GM12878 (cell line): ENCODE results near the gene MARCHF9. TPM values are rescaled to one million over a fixed set of nuclear protein-coding genes. Genes with fewer than 3 reads are reported as not detected.
A peak's percentile ranks its signal among the peaks of the same experiment; 100 is the strongest.

Source experiments
- ATAC-seq: fragments of 200-7000 bp; cut with Tn5 transposase; 3 replicates; pipeline ENCODE4 v1.9.1; 2020; ENCODE audit warnings: mild to moderate bottlenecking, moderate library complexity
- BruUV-seq: library from RNA; stranded (reverse); fragments of 400-500 nt; replicated peaks from 2 replicates; lab custom pipeline; 2021; lab: Mats Ljungman, UMichigan
- CTCF ChIA-PET: fragments of 300-600 bp; sonication (Branson Sonifier 250); formaldehyde crosslinking; extraction: SDS; loops from one replicate; lab custom pipeline; 2021; ENCODE audit warnings: inconsistent platforms; lab: Yijun Ruan, JAX
- POLR2A ChIA-PET: fragments of 350-600 bp; formaldehyde crosslinking; extraction: SDS; loops from one replicate; lab custom pipeline; 2021; ENCODE audit warnings: inconsistent platforms; lab: Charles Lee
- RAD21 ChIA-PET: fragments of 300-600 bp; sonication (Branson Sonifier 250); formaldehyde crosslinking; loops from one replicate; lab custom pipeline; 2023; ENCODE audit warnings: antibody characterized with exemption; ENCODE audit not compliant: unreplicated experiment; lab: Charles Lee
- SMC1A ChIA-PET: fragments of 300-600 bp; sonication (Branson Sonifier 250); formaldehyde crosslinking; loops from one replicate; lab custom pipeline; 2023; ENCODE audit not compliant: unreplicated experiment, uncharacterized antibody; lab: Charles Lee
- DNase-seq: peaks from one replicate; pipeline ENCODE4 v3.0.0-alpha.2; 2011; ENCODE audit warnings: low read depth, low spot score
- FAIRE-seq: peaks from 3 replicates; lab custom pipeline; 2011; peaks lifted over from hg19 to GRCh38; lab: Jason Lieb, UNC
- H2AFZ ChIP-seq: 2 replicates; pipeline ENCODE4 v1.6.0; 2011; ENCODE audit warnings: low read depth, low read length, control low read depth; ENCODE audit not compliant: control insufficient read depth
- H3K27ac ChIP-seq: 2 replicates; pipeline ENCODE4 v1.5.1; 2011; ENCODE audit warnings: control low read depth; ENCODE audit not compliant: control insufficient read depth, insufficient read depth
- H3K27me3 ChIP-seq, 2 experiments: replicated peaks in 1 of 2; 2 replicates each; pipeline versions ENCODE4 v1.6.0 to v1.6.1; 2011; ENCODE audit warnings: low read length in 1 of 2; ENCODE audit not compliant: control insufficient read depth in 2 of 2, insufficient read depth in 2 of 2
- H3K36me3 ChIP-seq, 2 experiments: 2 replicates each; pipeline ENCODE4 v1.5.1; 2011; ENCODE audit warnings: low read length in 1 of 2; ENCODE audit not compliant: control insufficient read depth in 2 of 2, insufficient read depth in 2 of 2
- H3K4me1 ChIP-seq: 2 replicates; pipeline ENCODE4 v1.6.1; 2011; ENCODE audit warnings: mild to moderate bottlenecking, low read length, moderate library complexity, mixed read lengths; ENCODE audit not compliant: control insufficient read depth, insufficient read depth
- H3K4me2 ChIP-seq: 2 replicates; pipeline ENCODE4 v1.6.0; 2011; ENCODE audit warnings: control low read depth; ENCODE audit not compliant: control insufficient read depth, insufficient read depth
- H3K4me3 ChIP-seq: fragments of 200-600 bp; sonication (generic); 2 replicates; pipeline ENCODE4 v1.5.1; 2016
- H3K79me2 ChIP-seq: 2 replicates; pipeline ENCODE4 v1.6.0; 2011; ENCODE audit warnings: low read length; ENCODE audit not compliant: control insufficient read depth, insufficient read depth
- H3K9ac ChIP-seq: 2 replicates; pipeline ENCODE4 v1.8.0; 2011; ENCODE audit warnings: low read length, control low read depth, mixed read lengths; ENCODE audit not compliant: control insufficient read depth, insufficient read depth
- H3K9me3 ChIP-seq: replicated peaks from 3 replicates; pipeline ENCODE4 v1.5.1; 2011; ENCODE audit warnings: mild to moderate bottlenecking, low read length; ENCODE audit not compliant: control insufficient read depth, insufficient read depth
- H4K20me1 ChIP-seq: 2 replicates; pipeline ENCODE4 v1.6.0; 2011; ENCODE audit not compliant: control insufficient read depth, insufficient read depth
- CBX3 ChIP-seq: fragments of 200-600 bp; sonication (generic); IDR thresholded peaks from 2 replicates; pipeline ENCODE4 v1.6.1; 2016; ENCODE audit warnings: low read depth, borderline replicate concordance
- CEBPB ChIP-seq, 2 experiments: fragments of 150-350 bp in 1 of 2; IDR thresholded peaks; 2 replicates each; pipeline ENCODE4 v1.6.1; 2012 to 2014; ENCODE audit warnings: low read depth in 2 of 2, low read length in 2 of 2, borderline replicate concordance in 1 of 2, inconsistent platforms in 1 of 2
- NFYB ChIP-seq: IDR thresholded peaks from 2 replicates; pipeline ENCODE4 v1.6.1; 2011; ENCODE audit warnings: low read depth, mild to moderate bottlenecking, low read length, improper control_type of control experiment, moderate library complexity; ENCODE audit not compliant: insufficient read depth
- SMARCA5 ChIP-seq: fragments of 450-650 bp; IDR thresholded peaks from 2 replicates; pipeline ENCODE4 v1.6.1; 2017; ENCODE audit warnings: mild to moderate bottlenecking
- WGBS: methylation state at CpG from one replicate; pipeline ENCODE4 v1.1.6; 2016; ENCODE audit warnings: low lambda C conversion rate; ENCODE audit not compliant: insufficient replicate concordance, insufficient coverage; ENCODE audit errors: missing lambda C conversion rate; 5-methylcytosine and 5-hydroxymethylcytosine counted together
- in situ Hi-C: fragments of 300-500 bp; cut with MboI; formaldehyde crosslinking; loops from 9 replicates; pipeline ENCODE4 v1.14.3; 2018; ENCODE audit warnings: mixed read lengths
- intact Hi-C: fragments of 100-400 bp; cut with micrococcal nuclease; formaldehyde crosslinking; loops from one replicate; pipeline ENCODE4 v1.14.2; 2022; ENCODE audit not compliant: unreplicated experiment
- polyA plus RNA-seq, 11 experiments: library from polyadenylated mRNA; depleted of rRNA in 4 of 11; unstranded in 6 of 11; stranded (reverse) in 5 of 11; fragments of >200 nt; fragmentation: Nextera tagmentation in 4 of 11; fragmentation: Illumina TruSeq in 1 of 11; extraction: Ambion mirVana in 4 of 11; extraction: Trizol in 1 of 11; gene quantifications; 1 replicate in 1 of 11; 2 replicates in 10 of 11; pipeline versions ENCODE4 v1.2.1 to v1.2.3, GENCODE V29; 2011 to 2016; ENCODE audit warnings: inconsistent platforms in 2 of 11, missing spikeins in 2 of 11, low read depth in 1 of 11
- total RNA-seq, 4 experiments: library from RNA; depleted of rRNA in 3 of 4; stranded (reverse); fragments of >200 nt in 3 of 4; fragmentation: Illumina TruSeq in 1 of 4; extraction: Trizol in 1 of 4; gene quantifications; 2 replicates each; pipeline versions ENCODE4 v1.2.1 to v1.2.3, GENCODE V29; 2013 to 2021
- TF ChIP-seq, protein P1 (sequence below), 3 experiments: IDR thresholded peaks in 2 of 3; conservative IDR thresholded peaks in 1 of 3; 2 replicates each; pipeline ENCODE4 v1.5.1; 2011; ENCODE audit warnings: low read depth in 3 of 3, low read length in 3 of 3, mild to moderate bottlenecking in 3 of 3, control low read depth in 2 of 3, moderate library complexity in 2 of 3, inconsistent platforms in 1 of 3, mixed read lengths in 1 of 3; ENCODE audit not compliant: control insufficient read depth in 2 of 3, insufficient read depth in 1 of 3; ENCODE audit errors: extremely low read depth in 1 of 3
- TF ChIP-seq, protein P2 (sequence below): fragments of 450-650 bp; IDR thresholded peaks from 2 replicates; pipeline ENCODE4 v1.6.1; 2014; ENCODE audit warnings: mild to moderate bottlenecking

The MARCHF9 gene
- total and polyA plus RNA-seq, 10 of the 15 experiments (the other 5 are each of a cell fraction or from before 2014, with no cell fraction given), result 2.4 to 29.3 (median 13.0) TPM

DNA sequence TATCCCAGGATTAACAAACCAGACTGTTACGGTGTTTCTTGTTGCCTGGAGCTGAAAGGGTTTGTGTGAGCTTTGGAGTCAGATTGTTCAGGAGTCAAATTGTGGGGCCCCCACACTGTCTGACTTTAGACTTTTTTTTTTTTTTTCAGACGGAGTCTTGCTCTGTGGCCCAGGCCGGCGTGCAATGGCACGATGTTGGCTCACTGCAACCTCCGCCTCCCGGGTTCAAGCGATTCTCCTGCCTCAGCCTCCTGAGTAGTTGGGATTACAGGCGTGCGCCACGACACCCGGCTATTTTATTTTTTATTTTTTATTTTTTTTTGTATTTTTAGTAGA, 28.5 kb downstream of the MARCHF9 start:
- Histone ChIP-seq H4K20me1 (no peaks in the 10 kb centered on the region), H3K27ac (peak overlapping the region; percentile 61; the same call in 1 of the 2 replicates), H3K9ac (peak overlapping the region; percentile 91), H3K4me3 (peak overlapping the region; percentile 98), H3K9me3 (no peaks in the 10 kb centered on the region), H3K4me1 (peaks cover 8% of the 10 kb centered on the region; the same call in 1 of the 2 replicates), H3K4me2 (peak overlapping the region; percentile 89), H3K79me2 (peaks cover 15% of the 10 kb centered on the region), H3K36me3 (peaks cover 0 to 14% of the 10 kb centered on the region in 2 experiments; a peak in 3 of 4 replicates), H2AFZ (no peak overlapping the region), H3K27me3 (no peaks in the 10 kb centered on the region)
- in situ Hi-C loops (no loop called here), intact Hi-C loops (no loop called here)
- TF ChIP-seq, protein P1, sequence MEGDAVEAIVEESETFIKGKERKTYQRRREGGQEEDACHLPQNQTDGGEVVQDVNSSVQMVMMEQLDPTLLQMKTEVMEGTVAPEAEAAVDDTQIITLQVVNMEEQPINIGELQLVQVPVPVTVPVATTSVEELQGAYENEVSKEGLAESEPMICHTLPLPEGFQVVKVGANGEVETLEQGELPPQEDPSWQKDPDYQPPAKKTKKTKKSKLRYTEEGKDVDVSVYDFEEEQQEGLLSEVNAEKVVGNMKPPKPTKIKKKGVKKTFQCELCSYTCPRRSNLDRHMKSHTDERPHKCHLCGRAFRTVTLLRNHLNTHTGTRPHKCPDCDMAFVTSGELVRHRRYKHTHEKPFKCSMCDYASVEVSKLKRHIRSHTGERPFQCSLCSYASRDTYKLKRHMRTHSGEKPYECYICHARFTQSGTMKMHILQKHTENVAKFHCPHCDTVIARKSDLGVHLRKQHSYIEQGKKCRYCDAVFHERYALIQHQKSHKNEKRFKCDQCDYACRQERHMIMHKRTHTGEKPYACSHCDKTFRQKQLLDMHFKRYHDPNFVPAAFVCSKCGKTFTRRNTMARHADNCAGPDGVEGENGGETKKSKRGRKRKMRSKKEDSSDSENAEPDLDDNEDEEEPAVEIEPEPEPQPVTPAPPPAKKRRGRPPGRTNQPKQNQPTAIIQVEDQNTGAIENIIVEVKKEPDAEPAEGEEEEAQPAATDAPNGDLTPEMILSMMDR (IDR thresholded peaks at IDR 0.05 in 2 of 3, conservative IDR thresholded peaks at IDR 0.05 in 1 of 3; ENCODE audit: control insufficient read depth in 2 of 3, extremely low read depth in 1 of 3, insufficient read depth in 1 of 3, low read depth in 3 of 3, low read length in 3 of 3), result no peak
- TF ChIP-seq CEBPB (IDR thresholded peaks at IDR 0.05; ENCODE audit: borderline replicate concordance in 1 of 2, low read depth in 2 of 2, low read length in 2 of 2) (no peak), SMARCA5 (no peak), NFYB (no peak), CBX3 (no peak)
- TF ChIP-seq, protein P2, sequence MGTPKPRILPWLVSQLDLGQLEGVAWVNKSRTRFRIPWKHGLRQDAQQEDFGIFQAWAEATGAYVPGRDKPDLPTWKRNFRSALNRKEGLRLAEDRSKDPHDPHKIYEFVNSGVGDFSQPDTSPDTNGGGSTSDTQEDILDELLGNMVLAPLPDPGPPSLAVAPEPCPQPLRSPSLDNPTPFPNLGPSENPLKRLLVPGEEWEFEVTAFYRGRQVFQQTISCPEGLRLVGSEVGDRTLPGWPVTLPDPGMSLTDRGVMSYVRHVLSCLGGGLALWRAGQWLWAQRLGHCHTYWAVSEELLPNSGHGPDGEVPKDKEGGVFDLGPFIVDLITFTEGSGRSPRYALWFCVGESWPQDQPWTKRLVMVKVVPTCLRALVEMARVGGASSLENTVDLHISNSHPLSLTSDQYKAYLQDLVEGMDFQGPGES, result no peak
- ChIA-PET SMC1A (interaction anchor here (0.6 to 2.0 kb wide), 6 partner anchors 16 to 113 kb away, joined by 3 to 6 read pairs (median 4); no protein-coding TSS in a partner anchor), RAD21 (interaction anchor here (1.0 to 1.4 kb wide), 4 partner anchors 27 to 325 kb away, joined by 3 to 5 read pairs (median 4); no protein-coding TSS in a partner anchor), POLR2A (interaction anchor here (0.6 to 1.5 kb wide), 3 partner anchors 11 to 136 kb away, joined by 3 to 11 read pairs (median 3); partner anchors contain the start of genes EEF1AKMT3 and METTL1), CTCF (interaction anchor here (0.8 to 2.7 kb wide), 15 partner anchors 9 to 175 kb away, joined by 3 to 12 read pairs (median 6); partner anchors contain the start of genes EEF1AKMT3 and METTL1)
- no TSS peak for BruUV-seq
- ATAC-seq, result no peak
- no peak for DNase-seq
- WGBS, result 88% methylated on average over 12 of the region's 12 CpGs
- FAIRE-seq, result no peak
